ENCODE data around the gene SPAG6.
A peak's percentile ranks its signal among the peaks of the same experiment; 100 is the strongest.

Gene SPAG6

DNA sequence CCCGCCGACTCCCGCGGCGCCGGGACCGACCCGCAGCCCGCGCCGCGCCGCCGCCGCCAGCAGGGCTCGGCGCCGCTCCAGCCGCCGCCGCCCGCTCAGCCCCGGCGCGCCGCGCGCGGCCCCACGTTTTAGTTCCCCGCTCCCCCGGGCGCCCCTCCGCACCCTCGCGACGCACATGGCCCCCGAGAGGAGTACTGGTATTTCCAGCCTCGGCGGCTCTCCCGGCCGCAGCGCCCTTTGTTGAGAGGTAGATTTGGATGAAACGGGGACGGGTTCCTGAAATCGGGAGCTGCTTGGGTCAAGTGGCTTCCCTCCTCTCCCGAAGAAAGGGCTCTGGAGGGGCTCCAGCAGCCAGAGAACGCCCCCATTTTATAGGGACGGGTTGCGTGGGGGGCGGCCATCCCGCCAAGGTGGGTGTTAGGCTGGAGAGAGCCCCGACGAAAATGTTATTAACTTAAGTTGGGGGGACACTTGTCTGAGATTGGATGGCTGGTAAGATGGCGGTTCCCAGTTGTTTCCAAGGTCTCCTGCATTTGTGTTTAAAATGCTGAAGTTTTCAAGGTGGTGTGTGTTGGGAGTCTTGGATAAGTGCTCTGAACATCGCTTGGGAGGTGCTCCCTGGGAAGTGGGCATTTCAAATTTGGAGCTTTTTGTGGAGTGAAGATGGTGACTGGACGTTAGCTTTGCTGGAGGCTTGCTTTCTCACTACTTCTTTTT lies 23.2 kb upstream of the SPAG6 start:
- peak in 1 of 2 donors; percentile 16 for DNase-seq (ENCODE audit: low read depth in 2 of 2)

DNA sequence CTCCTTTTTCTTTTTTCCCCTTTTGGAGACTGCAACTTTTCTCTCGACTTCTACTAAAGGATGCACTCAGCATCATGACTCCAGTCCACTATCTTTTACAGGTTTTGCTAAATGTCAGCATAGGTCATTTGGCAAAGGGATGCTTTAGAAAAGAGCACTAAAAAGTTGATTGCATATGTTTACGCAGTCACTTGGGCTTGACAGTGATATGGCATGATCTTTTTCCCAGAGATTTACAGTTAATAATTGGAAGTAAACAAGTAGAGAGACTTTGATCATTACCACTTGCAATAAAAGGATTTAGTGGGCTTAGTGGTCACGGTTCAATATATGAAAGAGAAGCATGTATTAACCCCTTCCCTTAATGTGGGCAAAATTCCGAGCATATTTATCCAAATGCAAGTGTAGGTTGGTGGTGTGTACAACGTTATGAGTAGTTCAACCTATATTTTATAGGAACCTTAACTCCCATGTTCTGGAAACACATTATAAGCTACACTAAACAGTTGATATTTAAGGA lies 22.6 kb upstream of the SPAG6 start:
- DNase-seq (ENCODE audit: low read depth in 2 of 2): no peak

DNA sequence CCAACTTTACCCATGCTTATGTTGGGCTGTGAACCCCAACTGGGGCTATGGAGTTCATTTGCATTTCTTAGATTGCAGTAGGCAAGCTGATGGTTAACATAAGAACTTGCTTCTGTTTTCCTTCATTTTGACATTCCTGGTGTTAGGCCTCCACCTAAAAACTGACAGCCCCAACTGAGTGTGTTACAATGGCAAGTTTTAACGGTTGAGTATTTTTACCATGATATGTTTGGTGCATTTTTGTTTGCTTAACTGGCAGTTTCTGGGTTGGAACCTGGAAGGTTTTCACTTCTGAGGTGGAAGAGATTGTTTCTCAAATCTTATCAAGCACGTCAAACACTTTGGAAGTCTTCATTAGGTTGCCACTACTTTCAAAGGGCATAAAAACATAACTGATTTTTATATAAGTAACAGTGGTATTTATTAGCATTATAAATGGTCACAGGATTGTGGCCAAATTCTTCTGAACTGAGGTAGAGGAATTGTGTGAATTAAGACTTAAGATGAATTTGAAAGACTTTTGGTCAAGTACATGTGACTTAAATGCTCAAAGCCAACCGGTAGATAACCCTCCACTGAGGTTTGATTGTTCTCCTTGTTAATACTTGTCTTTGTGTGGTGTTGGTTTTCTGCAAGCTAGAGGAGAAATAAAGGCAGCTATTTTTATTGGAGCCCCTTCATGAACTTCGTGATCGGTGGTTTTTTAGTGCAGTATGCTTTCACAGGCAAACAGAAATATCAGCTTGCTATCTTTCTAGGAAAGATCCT lies 21.6 kb upstream of the SPAG6 start:
- DNase-seq (ENCODE audit: low read depth in 2 of 2): no peak

DNA sequence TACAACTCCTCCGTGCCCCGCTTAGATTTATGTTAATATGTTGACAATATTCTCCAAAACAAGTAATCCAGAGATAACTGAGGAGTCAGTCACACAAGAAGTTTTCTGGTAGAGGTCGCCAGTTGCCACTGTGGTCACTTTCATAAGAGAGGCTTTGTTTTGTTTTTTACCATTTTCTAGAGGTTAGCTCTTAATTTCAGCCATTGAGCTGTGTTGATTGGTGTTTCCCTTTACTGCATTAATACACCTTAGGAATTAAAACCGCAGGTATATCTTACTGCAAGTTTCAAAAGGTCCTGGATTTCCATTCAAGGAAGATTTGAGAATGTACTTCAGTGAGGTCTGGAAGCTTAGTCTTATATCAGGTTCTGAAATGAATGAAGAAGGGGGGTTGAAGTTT lies 20.9 kb upstream of the SPAG6 start:
- DNase-seq (ENCODE audit: low read depth in 2 of 2): no peak

DNA sequence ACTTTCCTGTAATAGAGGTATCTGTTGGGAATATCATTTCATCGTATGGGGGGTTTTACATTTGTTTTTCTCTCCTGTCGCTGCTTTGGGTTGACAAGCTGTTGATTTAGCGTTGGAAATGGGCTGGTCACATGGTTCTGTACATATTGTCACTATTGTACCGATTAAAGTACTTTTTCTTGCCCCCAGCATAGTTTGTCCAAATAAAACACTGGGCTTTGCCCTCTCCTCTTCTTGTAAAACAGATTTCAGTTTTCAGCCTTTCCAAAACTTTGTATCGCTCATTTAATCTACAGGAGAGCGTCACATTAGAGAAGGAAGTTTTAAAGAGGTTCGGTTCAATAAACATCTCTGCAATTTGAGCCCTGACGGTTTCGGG lies 20.4 kb upstream of the SPAG6 start:
- no peak for DNase-seq (ENCODE audit: low read depth in 2 of 2)

DNA sequence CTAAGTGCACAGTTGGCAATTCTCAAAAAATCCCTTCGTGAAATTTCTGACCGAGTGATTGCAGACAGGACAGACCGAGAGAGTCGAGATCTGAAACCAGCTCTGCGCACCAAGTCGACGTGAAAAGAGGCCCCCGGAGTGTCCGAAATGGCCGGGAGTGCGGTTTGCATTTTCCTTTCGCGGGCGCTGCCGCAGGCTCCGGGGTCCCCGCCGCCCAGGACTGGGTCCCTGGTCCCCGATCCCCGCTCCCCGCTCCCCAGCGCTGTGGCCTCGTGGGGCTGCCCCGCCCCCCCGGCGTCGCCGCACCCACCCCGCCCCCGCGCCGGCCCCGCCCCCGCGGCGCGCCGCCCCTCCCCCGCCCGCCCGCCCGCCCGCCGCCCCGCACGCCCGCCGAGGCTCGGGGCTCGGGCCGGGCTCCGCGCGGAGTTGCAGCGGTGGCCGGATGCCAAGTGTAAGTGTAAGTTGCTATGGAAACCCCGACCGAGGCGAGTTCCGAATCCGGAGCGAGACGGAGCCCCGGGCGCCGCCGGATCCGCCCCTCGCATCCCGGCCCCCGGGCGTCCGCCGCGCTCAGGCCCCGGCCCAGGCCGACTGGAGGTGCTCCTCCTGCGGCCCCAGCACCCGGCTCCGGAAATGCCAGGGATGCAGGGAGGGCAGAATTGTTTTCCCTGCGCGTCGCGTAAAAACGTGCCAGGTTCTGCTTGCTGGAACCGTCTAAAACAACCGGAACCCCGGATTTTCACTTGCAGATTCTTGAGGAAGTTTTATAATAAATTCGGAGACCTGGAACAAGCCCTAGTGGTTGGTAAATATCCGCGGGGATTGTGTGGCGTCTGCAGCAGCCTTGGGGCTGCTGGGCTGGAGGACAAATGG lies 19.8 kb upstream of the SPAG6 start:
- peak in 1 of 2 donors; percentile 67 for DNase-seq (ENCODE audit: low read depth in 2 of 2)

DNA sequence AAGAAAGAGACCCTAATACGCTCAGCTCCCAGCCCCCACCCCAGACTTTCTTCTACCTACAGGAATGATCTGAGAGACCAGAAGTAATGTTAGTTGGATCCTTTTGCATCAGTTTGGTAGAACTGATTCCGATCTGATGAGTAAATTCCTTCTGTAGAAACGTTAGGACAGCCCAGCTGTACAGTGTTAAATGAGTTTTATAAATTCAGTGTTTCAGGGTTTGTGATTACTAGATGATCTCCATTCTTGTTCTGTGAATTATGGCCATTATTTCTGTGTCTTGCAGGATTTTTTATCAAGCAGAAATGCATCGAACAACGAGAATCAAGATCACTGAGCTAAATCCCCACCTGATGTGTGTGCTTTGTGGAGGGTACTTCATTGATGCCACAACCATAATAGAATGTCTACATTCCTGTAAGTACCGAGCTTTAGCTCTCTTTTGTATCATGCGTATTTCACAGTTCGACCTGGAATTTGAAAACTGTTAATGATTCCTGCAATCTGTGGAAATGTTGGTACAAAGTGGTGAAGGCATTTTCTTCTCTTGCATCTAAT lies 19.1 kb upstream of the SPAG6 start:
- no peak for DNase-seq (ENCODE audit: low read depth in 2 of 2)

DNA sequence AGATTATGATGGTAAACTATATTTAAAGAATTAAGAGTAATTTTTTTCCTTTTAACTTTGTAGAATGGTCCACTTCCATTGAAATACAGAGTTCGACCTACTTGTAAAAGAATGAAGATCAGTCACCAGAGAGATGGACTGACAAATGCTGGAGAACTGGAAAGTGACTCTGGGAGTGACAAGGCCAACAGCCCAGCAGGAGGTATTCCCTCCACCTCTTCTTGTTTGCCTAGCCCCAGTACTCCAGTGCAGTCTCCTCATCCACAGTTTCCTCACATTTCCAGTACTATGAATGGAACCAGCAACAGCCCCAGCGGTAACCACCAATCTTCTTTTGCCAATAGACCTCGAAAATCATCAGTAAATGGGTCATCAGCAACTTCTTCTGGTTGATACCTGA lies 16.1 kb upstream of the SPAG6 start:
- no peak for DNase-seq (ENCODE audit: low read depth in 2 of 2)

DNA sequence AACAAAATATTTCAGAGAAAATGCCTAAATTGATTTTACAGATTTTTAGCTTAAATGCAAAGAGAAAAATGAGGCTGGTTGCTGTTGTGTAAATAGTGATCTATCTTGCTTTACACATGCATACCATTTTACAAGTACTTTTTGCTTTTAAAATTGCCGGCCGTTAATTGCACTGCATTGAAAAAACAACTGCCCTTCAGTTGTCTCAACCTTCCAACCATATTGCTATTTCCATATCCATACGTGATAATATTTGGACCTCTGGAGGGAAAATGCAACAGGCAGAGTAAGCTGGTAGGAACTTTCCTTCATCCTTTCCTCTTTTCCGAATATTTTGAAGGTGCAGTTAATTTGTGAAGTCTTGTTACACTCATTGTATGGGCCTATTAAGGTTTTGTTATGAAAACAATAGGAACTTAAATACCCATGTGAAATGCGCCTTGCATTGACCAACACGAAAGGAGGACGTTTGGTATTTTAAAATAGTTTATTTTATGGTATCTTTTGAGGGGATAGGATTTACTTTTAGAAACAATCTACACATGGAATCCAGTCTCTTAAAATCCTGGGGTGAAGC lies 13.1 kb upstream of the SPAG6 start:
- no peak for DNase-seq (ENCODE audit: low read depth in 2 of 2)

DNA sequence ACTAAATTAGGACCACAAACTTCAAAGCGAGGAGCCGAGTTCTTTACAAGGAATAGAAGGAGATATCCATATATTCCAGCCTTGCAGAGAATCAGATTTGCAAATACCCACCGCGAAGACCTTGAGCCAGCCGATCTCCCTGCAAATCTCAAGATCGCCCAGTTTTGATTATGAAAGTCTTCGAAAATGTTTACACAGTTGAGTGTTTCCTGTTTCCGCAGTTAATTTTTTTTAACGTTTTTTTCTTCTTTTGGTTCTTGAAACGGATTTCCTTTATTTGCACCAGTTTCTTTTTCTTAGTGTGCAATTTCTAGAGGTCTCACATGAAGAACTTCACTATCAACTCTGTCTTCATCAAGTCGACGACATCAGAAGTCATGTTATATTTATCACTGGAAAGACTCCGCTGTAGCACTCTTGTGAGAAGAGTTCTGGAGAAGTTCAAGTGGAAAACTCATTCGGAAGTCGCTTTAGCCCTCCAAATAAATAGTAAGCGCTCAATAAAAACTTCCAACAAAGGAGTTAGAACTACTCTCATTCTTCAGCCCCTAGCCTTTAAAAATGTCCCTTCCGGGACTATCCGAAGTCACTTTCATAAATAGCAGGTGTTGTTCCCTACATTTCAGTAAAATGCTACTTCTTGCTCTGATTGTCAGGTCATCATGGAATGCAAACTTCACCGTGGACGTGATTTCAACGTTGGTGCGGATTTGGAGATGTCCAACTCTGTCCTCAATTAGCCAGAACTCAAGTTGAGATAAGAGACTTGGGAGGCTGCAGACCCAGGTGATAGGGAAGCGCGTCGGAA lies 11.9 kb upstream of the SPAG6 start:
- DNase-seq (ENCODE audit: low read depth in 2 of 2): no peak

DNA sequence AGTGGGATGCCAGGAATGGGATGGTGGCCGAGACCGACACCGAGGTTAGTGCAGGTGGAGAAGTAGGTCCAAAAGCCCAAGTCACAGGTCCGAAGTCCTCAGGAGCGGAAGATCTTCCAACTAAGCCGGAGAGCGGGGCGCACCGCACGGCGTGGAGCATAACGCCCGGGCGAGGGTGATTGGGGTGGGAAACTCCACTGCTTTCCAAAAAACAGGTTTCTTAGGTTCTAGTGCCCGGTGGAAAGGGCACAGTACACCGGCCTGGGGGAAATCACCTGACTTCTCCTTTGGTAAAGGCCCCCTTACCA lies 11.4 kb upstream of the SPAG6 start:
- DNase-seq (ENCODE audit: low read depth in 2 of 2): no peak

DNA sequence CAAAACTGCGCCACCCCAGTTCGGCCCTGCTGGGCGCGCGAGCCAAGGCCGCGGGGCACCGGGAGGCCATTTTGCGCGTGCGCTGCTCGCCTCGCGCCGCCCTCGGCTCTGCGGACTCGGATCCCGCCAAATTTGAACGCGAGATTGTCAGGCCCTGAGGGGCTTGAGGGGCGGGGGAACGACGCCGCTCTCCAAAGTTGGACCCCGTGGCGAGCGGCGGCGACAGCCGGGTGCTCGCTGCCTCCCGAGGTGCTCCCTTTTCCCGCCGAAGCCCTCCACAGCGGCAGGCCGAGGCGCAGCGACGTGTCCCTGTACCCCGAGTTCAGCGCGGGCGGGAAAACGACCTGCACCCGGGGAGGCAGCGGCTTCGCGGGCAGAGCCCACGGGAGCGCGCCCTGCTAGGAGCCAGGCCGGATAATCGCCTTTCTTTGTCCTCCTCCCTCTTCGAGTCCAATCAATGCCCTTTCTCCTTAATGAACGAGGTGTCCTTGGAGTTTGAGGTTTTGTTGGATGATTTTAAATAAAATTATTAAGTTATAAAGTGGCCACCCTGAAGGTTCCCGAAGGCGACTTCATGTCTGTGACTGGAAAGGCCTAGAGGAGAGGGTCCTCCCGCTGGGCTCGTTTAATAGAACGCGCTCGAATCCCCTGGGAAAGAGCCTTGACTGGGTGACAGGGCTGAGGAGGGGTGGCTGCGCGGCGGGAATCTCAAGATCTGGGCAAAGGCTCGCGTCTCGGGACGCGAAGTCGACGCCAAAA lies 10.7 kb upstream of the SPAG6 start:
- DNase-seq (ENCODE audit: low read depth in 2 of 2): no peak

DNA sequence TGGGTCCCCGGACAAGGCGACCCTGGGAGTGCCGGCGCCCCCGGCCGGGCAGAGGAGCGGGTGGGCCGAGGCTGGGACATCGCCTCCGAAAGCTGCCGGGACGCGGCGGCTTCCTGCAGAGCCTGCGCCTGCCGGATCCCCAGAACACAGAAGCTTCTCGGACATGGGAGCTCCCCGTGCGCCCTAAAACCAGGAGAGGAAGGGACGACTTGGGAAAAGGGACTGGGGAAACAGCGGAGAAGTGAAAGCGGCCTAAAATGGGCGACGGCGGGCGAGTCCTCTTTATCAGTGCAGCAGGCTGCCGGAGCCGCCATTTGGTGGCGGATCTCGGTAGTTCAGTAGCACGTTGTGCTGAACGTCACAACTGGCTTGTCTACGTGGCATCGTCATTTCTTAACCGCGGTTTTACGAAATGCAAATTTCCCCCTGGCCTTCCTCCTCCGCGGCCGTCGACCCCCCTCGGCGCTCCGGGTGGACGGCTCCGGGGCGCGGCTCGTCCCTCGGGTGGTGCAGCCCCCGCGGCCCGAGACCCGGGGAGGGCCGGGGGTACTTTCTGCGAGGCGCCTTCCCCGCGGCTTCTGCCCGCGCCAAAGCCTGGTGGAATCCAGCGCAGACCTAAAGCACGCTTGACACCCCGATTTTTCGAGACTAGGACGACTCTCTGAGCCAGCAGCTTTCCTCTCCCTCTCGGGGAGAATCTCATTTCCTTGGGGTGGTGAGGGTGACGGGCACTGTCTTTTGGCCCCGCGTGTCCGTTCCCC lies 9.9 kb upstream of the SPAG6 start:
- DNase-seq (ENCODE audit: low read depth in 2 of 2): peak in 1 of 2 donors; percentile 50

DNA sequence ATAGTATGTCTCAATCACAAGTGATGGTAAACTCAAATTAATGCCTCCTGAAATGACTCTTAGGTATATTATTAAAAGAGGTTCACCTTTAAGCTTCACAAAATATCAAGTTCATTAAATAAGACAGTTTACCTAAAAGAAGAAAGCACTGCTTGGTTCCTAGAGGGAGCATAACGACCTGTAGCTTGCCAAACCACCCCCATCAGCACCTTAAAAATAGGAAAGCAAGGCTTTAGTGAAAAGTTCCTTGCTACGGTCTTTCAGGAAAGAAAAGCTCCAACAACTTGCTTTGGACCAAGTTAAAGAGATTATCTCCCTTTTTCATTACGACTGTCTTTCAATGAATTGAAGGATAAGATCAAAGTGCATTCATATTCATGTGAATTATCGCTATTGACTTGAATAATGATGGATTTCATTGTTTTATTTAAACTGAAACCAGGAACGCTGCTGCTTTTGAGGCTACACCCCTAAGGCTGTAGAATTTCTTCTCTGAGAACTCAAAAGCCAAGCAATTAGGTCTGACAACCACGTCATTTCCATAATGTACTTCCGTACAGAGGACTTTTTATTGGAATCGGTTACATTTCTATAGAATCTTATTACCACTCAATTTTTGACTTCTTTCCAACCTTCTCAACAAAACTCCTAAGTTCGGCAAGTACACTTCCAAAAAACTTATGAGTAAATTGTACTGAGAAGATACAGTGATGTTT lies 7.0 kb upstream of the SPAG6 start:
- no peak for DNase-seq (ENCODE audit: low read depth in 2 of 2)

DNA sequence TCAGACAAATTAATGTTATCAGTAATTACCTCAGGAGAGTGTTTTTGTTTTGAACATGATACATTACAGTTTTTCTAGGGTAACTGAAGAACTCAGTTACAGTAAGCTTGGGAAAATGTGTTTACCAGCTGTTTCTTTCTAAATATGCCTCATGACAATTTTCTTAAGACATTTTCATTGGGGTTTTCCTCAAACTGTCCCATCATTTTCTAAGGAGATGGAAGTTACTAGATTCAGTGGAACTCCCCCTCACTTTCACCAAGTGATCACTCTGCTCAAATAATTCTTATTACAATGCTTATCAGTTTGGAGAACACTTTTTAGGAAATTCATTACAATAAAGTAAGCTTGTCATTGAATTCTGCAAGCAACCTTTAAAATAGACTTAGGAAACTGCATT lies 6.4 kb upstream of the SPAG6 start:
- no peak for DNase-seq (ENCODE audit: low read depth in 2 of 2)

DNA sequence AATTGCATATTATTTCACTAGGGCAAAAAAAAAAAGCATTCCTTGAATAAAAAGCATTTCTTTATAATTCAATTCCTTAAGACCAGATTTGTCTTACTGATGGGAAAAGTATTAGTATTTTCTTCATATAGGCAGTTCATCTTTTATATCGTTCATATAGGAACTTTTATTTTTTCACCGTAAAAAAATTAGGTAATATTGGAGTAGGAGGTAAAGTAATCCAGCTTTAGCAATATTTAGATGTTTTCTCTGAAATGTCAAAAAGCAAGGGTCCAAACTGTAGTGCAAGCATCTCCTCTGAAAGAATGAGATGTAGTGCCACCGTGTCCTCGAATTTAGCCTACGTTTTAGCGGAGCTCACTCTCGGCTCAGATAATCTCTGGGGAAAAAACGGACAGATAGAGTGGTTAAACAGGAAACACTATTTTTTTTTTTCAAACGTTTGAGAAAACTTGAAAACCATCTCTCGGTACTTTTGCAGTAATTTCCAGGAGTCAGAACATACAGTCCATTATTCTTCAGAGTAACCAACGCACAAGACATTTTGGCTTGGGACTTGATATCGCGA lies 5.5 kb upstream of the SPAG6 start:
- DNase-seq (ENCODE audit: low read depth in 2 of 2): no peak

DNA sequence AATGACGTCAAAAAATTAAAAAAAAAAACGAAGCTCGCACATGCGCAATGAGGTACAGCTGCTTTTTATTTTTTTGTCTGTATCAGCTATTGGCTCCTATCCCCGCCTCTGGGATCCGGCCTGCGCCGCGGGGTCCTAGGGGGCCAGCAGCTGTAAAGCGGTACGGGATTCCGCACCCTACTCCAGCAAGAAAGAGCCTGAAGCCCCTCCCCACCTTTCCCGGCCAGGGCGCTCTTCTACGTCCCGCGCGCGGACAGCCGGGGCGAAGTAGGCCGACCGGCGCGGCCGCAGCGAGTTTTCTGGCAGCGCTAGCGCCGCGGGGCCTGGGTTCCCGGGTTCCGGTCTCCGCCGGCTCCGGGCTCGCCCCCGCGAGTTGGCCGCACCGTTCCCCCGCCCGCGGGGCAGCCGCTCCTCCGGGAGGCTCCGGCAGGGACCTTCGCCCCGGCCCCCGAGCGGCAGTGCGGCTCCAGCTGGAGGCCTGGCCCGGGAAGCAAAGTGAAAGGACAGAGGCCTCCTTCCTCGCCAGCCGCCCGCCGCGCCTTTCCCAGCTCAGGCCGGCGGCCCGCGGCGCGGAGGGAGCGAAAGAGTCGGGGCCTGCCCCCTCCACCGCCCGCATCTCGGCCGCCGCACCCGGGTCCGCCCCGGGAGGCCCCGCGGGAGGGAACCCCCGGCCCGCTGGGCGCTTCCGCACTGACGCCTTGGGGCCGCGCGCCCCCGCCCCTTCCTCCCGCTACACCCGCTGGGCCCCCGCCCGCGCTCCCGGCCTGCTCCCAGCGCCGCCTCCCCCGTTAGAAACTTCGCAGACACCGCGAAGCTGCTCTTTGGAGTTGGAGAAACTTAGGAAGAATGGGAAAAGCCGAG lies 4.7 kb upstream of the SPAG6 start:
- DNase-seq (ENCODE audit: low read depth in 2 of 2): peak in 1 of 2 donors; percentile 46

Measured in stimulated activated CD8-positive, alpha-beta memory T cell treated with anti-CD3 and anti-CD28 coated beads, Interleukin-7, amount 100 ng/mL, for 4 hours (primary cell).